Measurements from ENCODE around the gene TNFAIP8L1.

DNA sequence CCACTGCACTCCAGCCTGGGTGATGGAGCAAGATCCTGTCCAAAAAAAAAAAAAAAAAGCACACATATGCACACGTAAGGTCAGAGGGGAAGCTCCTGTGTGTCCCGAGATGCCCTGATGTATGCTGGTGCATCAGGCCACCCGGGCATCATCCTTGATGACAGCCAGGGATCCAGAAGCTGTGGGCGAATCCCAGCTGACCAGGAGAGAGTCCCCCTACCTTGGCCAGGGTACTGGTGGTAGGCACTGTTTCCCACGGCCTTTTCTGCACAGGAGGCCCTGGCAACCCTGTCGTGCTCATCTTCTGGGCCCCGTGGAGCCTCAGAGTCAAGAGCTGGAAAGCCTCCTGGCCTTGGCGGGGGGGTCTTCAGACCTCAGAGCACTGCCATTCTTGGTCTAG, 16.8 kb downstream of the TNFAIP8L1 start:
- TF ChIP-seq CTCF (IDR thresholded peaks at IDR 0.05) (no peak), EZH2phosphoT487 (IDR thresholded peaks at IDR 0.05) (no peak), EZH2 (IDR thresholded peaks at IDR 0.05) (no peak)

Data from neural progenitor cell (in vitro differentiated cells).